Measurements from ENCODE around the gene TLR9.

The TLR9 gene

DNA sequence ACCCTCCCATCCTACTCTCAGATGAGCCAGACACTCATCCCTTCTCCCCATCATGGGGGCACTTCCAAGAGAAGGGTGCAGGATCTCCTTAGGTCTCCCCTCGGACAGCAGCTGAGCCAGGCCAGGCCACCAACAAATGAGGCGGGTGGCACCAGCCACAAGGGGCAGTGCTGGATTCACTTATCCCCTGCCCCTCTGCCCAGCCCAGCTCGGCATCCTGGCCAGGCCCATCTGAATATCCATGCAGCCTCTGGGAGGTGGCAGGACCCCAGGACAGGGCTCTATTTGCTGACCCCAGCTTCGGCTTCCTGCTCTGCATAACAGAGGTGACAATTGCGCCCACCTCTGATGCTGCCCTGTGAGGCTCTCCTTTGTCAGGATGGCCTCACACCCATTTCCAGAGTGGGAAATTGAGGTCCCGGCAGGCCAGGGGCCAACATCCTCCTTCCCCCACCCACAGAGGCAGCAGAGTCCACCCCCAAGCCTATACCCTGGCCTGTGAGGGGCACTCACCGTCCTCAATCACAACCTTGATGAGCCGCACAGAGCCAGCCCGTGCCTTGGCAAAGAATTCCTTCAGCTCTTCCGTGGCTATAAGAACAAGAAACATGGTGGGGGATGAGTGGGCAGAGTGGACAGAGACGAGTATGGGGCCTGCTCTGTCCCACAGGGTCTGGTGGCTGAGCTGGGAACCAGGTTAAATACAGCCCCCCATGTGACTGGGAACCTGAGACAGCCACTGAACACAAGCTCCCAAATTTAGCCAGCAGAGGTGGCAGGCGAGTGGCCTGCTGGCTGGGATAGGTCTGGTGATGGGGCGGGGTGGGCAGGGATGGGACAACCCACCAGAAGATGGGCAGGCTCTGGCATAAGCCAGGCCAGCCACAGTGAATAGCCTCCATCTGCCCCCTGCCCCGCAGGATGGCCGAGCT, 9.3 kb upstream of the TLR9 start:
- ChIA-PET POLR2A (no interaction called here), CTCF (interaction anchor here (0.8 to 14.4 kb wide), 7 partner anchors 8 to 104 kb away, joined by 3 to 336 read pairs (median 3); partner anchors contain the start of gene TLR9)
- H3K4me3 ChIP-seq (ENCODE audit: low read depth, low read length): no peak overlapping the region
- TF ChIP-seq, protein P1, sequence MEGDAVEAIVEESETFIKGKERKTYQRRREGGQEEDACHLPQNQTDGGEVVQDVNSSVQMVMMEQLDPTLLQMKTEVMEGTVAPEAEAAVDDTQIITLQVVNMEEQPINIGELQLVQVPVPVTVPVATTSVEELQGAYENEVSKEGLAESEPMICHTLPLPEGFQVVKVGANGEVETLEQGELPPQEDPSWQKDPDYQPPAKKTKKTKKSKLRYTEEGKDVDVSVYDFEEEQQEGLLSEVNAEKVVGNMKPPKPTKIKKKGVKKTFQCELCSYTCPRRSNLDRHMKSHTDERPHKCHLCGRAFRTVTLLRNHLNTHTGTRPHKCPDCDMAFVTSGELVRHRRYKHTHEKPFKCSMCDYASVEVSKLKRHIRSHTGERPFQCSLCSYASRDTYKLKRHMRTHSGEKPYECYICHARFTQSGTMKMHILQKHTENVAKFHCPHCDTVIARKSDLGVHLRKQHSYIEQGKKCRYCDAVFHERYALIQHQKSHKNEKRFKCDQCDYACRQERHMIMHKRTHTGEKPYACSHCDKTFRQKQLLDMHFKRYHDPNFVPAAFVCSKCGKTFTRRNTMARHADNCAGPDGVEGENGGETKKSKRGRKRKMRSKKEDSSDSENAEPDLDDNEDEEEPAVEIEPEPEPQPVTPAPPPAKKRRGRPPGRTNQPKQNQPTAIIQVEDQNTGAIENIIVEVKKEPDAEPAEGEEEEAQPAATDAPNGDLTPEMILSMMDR (IDR thresholded peaks at IDR 0.05; ENCODE audit: insufficient read depth, low read length, missing control alignments): no peak
- no peak for DNase-seq (ENCODE audit: low read depth, low spot score)

DNA sequence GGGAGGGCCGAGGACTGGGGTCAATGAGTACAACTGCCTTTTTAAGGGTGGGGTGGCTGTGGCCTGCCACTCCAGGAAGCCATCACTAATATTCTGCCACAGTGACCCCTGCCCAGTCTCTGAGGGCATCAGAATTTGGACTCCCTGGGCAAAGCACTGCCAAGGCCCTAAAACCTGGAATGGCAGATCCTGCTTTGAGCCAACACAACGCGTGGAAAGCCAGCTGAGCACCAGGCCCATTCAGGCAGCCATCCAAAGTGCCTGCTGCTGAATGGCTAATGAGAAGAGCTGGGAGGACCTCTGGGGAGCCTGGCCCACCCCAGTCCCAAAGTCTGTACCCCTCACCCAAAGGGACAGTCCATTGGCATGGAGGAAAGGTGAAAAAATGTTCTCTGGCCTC, 8.5 kb upstream of the TLR9 start:
- DNase-seq (ENCODE audit: low read depth, low spot score): no peak

GRCh38 chr3:52233108-52233591, 7.7 kb upstream of the TLR9 start:
- TF ChIP-seq, protein P1 (IDR thresholded peaks at IDR 0.05; ENCODE audit: insufficient read depth, low read length, missing control alignments): no peak
- ChIA-PET CTCF (interaction anchor here (1.1 to 14.4 kb wide), 6 partner anchors 14 to 106 kb away, joined by 3 to 336 read pairs (median 4); partner anchors contain the start of gene TLR9), POLR2A (no interaction called here)
- no peak overlapping the region for H3K4me3 ChIP-seq (ENCODE audit: low read depth, low read length)
- no peak for DNase-seq (ENCODE audit: low read depth, low spot score)

More for the DNA sequence above, 8.5 kb upstream of the TLR9 start:
- POLR2A ChIA-PET: no interaction called here
- CTCF ChIA-PET: interaction anchor here (2.1 to 14.4 kb wide), 2 partner anchors 15 to 105 kb away, joined by 21 to 336 read pairs; partner anchors contain the start of gene TLR9
- TF ChIP-seq, protein P1 (IDR thresholded peaks at IDR 0.05; ENCODE audit: insufficient read depth, low read length, missing control alignments): no peak
- H3K4me3 ChIP-seq (ENCODE audit: low read depth, low read length): no peak overlapping the region

- no peak for DNase-seq (ENCODE audit: low read depth, low spot score)
- ChIA-PET CTCF (interaction anchor here (0.8 to 14.4 kb wide), 10 partner anchors 14 to 106 kb away, joined by 3 to 336 read pairs (median 4); partner anchors contain the start of gene TLR9), POLR2A (no interaction called here)
- TF ChIP-seq, protein P1 (IDR thresholded peaks at IDR 0.05; ENCODE audit: insufficient read depth, low read length, missing control alignments): no peak
- no peak overlapping the region for H3K4me3 ChIP-seq (ENCODE audit: low read depth, low read length)
Observed at GRCh38 chr3:52232279-52233107, 7.0 kb upstream of the TLR9 start.

GRCh38 chr3:52231502-52232278, 6.2 kb upstream of the TLR9 start:
- no peak for DNase-seq (ENCODE audit: low read depth, low spot score)
- TF ChIP-seq, protein P1 (IDR thresholded peaks at IDR 0.05; ENCODE audit: insufficient read depth, low read length, missing control alignments): peak; percentile 82
- no peak overlapping the region for H3K4me3 ChIP-seq (ENCODE audit: low read depth, low read length)
- ChIA-PET CTCF (interaction anchor here (0.8 to 14.4 kb wide), 17 partner anchors 8 to 111 kb away, joined by 3 to 336 read pairs (median 4); partner anchors contain the start of gene TLR9), POLR2A (interaction anchor here (0.7 kb wide), 1 partner anchor 53 kb away, joined by 3 read pairs; no protein-coding TSS in a partner anchor)

Data from AG04449 (cell line).